ENCODE measurements around the gene EFCAB3. TPM values are rescaled to one million over a fixed set of nuclear protein-coding genes. Genes with fewer than 3 reads are reported as not detected.
"Not testable (repeated sequence)": the region's sequence is repeated elsewhere in the genome, so short reads cannot be mapped to it uniquely, and the experiment has no call there.

Gene EFCAB3
- polyA plus RNA-seq, 3 donors = not detected

DNA sequence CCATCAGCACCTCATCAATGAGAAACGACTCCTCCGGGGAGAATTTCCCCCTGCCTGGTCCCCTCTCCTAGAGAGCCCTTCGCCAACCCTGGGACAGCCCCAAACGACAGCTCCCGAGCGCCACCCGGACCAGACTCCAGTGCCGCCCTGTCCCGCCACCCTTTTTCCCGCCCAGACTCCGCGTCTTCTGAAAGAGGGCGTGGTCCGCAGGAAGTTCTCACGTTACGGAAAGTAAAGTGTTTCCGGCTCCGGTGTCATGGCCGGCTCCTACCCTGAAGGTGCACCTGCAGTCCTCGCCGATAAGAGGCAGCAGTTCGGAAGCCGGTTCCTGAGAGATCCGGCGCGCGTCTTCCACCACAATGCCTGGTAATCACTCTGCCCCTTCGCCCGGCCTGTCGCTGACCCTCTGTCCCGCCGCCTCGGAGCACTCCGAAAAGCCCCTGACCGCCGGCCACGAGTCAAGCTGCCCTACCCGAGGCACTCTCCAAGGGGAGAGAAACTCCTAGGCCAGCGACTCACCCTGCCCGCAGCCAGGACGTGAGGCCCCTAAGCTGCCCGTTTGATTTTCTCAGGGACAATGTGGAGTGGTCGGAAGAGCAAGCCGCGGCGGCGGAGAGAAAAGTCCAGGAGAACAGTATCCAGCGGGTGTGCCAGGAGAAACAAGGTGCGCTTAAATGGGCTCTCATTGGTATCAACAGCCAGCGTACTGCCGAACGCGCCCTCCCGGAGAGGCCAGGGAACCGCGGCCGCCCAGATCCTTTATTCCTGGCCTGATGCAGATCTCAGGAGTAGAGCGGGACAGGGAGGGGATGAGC, 43.5 kb downstream of the EFCAB3 start, which contains the start of gene METTL2A:
METTL2A (plus strand) TSS at position 251 of the 815 bp plus-strand sequence; CDS start at position 257, 6 bp downstream.
- DNase-seq = peak; percentile 55 to 70 (median 69)
- peak within 1 kb of the TSS; percentile 62 to 93 (median 76) for H3K27ac Mint-ChIP-seq
- H3K36me3 Mint-ChIP-seq = peaks cover 12 to 13% of the 10 kb centered on the region in 2 donors
- Histone ChIP-seq H3K9ac (ENCODE audit: insufficient read depth, low read length, poor library complexity, severe bottlenecking) (peak within 1 kb of the TSS; percentile 61), H2AFZ (ENCODE audit: insufficient read depth, low read depth, low read length, poor library complexity, severe bottlenecking) (peak within 1 kb of the TSS; percentile 86), H3K4me1 (ENCODE audit: control insufficient read depth in 1 of 2, insufficient read depth in 2 of 2, low read length in 2 of 2) (peaks cover 13 to 14% of the 10 kb centered on the region in 2 donors), H3K36me3 (replicated peaks in 1 of 2; ENCODE audit: control insufficient read depth in 1 of 2, insufficient read depth in 2 of 2, low read length in 2 of 2) (peaks cover 4 to 15% of the 10 kb centered on the region in 2 donors), H3K4me2 (replicated peaks; ENCODE audit: extremely low read depth, low read length, poor library complexity, severe bottlenecking) (peak within 1 kb of the TSS; percentile 74), H3K4me3 (replicated peaks in 1 of 3; ENCODE audit: low read depth in 2 of 3, low read length in 3 of 3) (peak within 1 kb of the TSS; percentile 54 to 84 (median 79)), H3K27ac (ENCODE audit: low read depth in 1 of 2, low read length in 2 of 2) (peak within 1 kb of the TSS; percentile 26 to 46)
- H3K79me2 ChIP-seq (ENCODE audit: insufficient read depth, low read length); H3K27me3 ChIP-seq (ENCODE audit: control insufficient read depth in 2 of 2, insufficient read depth in 2 of 2, low read length in 2 of 2); H3K9me3 ChIP-seq (replicated peaks in 1 of 2; ENCODE audit: control insufficient read depth in 1 of 2, insufficient read depth in 1 of 2, low read length in 2 of 2); H3K9me3 Mint-ChIP-seq; H3K27me3 Mint-ChIP-seq (ENCODE audit: low read depth in 3 of 3); H4K20me1 ChIP-seq (ENCODE audit: insufficient read depth, low read length); intact Hi-C loops (cut with micrococcal nuclease): not testable (repeated sequence)
- peaks cover 20% of the 10 kb centered on the region for H3K4me1 Mint-ChIP-seq
- H3K4me3 Mint-ChIP-seq = peak within 1 kb of the TSS; percentile 97 to 99
- WGBS (ENCODE audit: insufficient coverage) = under 1% methylated on average over 44 of the region's 58 CpGs
- TF ChIP-seq, protein P1, sequence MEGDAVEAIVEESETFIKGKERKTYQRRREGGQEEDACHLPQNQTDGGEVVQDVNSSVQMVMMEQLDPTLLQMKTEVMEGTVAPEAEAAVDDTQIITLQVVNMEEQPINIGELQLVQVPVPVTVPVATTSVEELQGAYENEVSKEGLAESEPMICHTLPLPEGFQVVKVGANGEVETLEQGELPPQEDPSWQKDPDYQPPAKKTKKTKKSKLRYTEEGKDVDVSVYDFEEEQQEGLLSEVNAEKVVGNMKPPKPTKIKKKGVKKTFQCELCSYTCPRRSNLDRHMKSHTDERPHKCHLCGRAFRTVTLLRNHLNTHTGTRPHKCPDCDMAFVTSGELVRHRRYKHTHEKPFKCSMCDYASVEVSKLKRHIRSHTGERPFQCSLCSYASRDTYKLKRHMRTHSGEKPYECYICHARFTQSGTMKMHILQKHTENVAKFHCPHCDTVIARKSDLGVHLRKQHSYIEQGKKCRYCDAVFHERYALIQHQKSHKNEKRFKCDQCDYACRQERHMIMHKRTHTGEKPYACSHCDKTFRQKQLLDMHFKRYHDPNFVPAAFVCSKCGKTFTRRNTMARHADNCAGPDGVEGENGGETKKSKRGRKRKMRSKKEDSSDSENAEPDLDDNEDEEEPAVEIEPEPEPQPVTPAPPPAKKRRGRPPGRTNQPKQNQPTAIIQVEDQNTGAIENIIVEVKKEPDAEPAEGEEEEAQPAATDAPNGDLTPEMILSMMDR (IDR thresholded peaks at IDR 0.05) = peak; percentile 36

DNA sequence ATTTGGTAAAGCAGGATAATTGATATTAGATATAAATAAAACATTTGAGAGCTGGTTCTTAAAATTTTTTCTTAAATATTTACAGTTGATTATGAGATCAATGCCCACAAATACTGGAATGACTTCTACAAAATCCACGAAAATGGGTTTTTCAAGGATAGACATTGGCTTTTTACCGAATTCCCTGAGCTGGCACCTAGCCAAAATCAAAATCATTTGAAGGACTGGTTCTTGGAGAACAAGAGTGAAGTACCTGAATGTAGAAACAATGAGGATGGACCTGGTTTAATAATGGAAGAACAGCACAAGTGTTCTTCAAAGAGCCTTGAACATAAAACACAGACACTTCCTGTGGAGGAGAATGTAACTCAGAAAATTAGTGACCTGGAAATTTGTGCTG, 45.9 kb downstream of the EFCAB3 start:
- H3K9me3 ChIP-seq (replicated peaks in 1 of 2; ENCODE audit: control insufficient read depth in 1 of 2, insufficient read depth in 1 of 2, low read length in 2 of 2); H2AFZ ChIP-seq (ENCODE audit: insufficient read depth, low read depth, low read length, poor library complexity, severe bottlenecking); H3K27me3 ChIP-seq (ENCODE audit: control insufficient read depth in 2 of 2, insufficient read depth in 2 of 2, low read length in 2 of 2); DNase-seq; H3K27me3 Mint-ChIP-seq (ENCODE audit: low read depth in 3 of 3); H3K4me2 ChIP-seq (replicated peaks; ENCODE audit: extremely low read depth, low read length, poor library complexity, severe bottlenecking); H3K27ac Mint-ChIP-seq; H3K79me2 ChIP-seq (ENCODE audit: insufficient read depth, low read length); intact Hi-C loops (cut with micrococcal nuclease); H4K20me1 ChIP-seq (ENCODE audit: insufficient read depth, low read length); H3K27ac ChIP-seq (ENCODE audit: low read depth in 1 of 2, low read length in 2 of 2); H3K9ac ChIP-seq (ENCODE audit: insufficient read depth, low read length, poor library complexity, severe bottlenecking); H3K4me3 Mint-ChIP-seq; H3K4me3 ChIP-seq (replicated peaks in 1 of 3; ENCODE audit: low read depth in 2 of 3, low read length in 3 of 3); H3K9me3 Mint-ChIP-seq: not testable (repeated sequence)
- Mint-ChIP-seq H3K4me1 (peaks cover 19% of the 10 kb centered on the region), H3K36me3 (peaks cover 19 to 23% of the 10 kb centered on the region in 2 donors)
- Histone ChIP-seq H3K4me1 (ENCODE audit: control insufficient read depth in 1 of 2, insufficient read depth in 2 of 2, low read length in 2 of 2) (peaks cover 13 to 14% of the 10 kb centered on the region in 2 donors), H3K36me3 (replicated peaks in 1 of 2; ENCODE audit: control insufficient read depth in 1 of 2, insufficient read depth in 2 of 2, low read length in 2 of 2) (peaks cover 4 to 17% of the 10 kb centered on the region in 2 donors)
- no CpG with 5 or more reads among the region's 2 CpGs for WGBS (ENCODE audit: insufficient coverage)

DNA sequence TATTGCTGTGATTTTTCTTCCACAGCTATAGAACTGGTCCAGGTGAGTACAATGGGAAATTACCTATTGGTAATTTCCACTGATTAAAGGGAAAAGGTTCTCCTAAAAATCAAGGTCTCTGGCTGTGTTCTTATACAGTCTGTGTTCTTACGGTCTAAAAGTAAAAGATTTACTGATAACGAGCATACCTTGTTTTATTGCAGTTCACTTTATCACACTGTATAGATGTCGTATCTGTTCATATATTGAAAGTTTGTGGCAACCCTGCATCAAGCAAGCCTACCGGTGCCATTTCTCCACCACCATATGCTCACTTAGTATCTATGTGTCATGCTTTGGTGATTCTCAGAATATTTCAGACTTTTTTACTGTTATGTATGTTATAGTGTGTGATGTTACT, 54.9 kb downstream of the EFCAB3 start:
- H3K4me1 Mint-ChIP-seq; H3K27me3 ChIP-seq (ENCODE audit: control insufficient read depth in 2 of 2, insufficient read depth in 2 of 2, low read length in 2 of 2); H3K27me3 Mint-ChIP-seq (ENCODE audit: low read depth in 3 of 3); H3K4me3 Mint-ChIP-seq; H3K9me3 ChIP-seq (replicated peaks in 1 of 2; ENCODE audit: control insufficient read depth in 1 of 2, insufficient read depth in 1 of 2, low read length in 2 of 2); H3K4me3 ChIP-seq (replicated peaks in 1 of 3; ENCODE audit: low read depth in 2 of 3, low read length in 3 of 3); H3K9me3 Mint-ChIP-seq; H3K79me2 ChIP-seq (ENCODE audit: insufficient read depth, low read length); H4K20me1 ChIP-seq (ENCODE audit: insufficient read depth, low read length); H3K27ac Mint-ChIP-seq; H3K4me1 ChIP-seq (ENCODE audit: control insufficient read depth in 1 of 2, insufficient read depth in 2 of 2, low read length in 2 of 2); intact Hi-C loops (cut with micrococcal nuclease); DNase-seq; H3K27ac ChIP-seq (ENCODE audit: low read depth in 1 of 2, low read length in 2 of 2); H3K4me2 ChIP-seq (replicated peaks; ENCODE audit: extremely low read depth, low read length, poor library complexity, severe bottlenecking); H2AFZ ChIP-seq (ENCODE audit: insufficient read depth, low read depth, low read length, poor library complexity, severe bottlenecking); H3K9ac ChIP-seq (ENCODE audit: insufficient read depth, low read length, poor library complexity, severe bottlenecking): not testable (repeated sequence)
- WGBS (ENCODE audit: insufficient coverage) = no CpG with 5 or more reads among the region's 4 CpGs
- peaks cover 31 to 38% of the 10 kb centered on the region in 2 donors for H3K36me3 Mint-ChIP-seq
- peaks cover 3 to 16% of the 10 kb centered on the region in 2 donors for H3K36me3 ChIP-seq (replicated peaks in 1 of 2; ENCODE audit: control insufficient read depth in 1 of 2, insufficient read depth in 2 of 2, low read length in 2 of 2)

- H2AFZ ChIP-seq (ENCODE audit: insufficient read depth, low read depth, low read length, poor library complexity, severe bottlenecking); H3K4me1 Mint-ChIP-seq; H3K27ac ChIP-seq (ENCODE audit: low read depth in 1 of 2, low read length in 2 of 2); intact Hi-C loops (cut with micrococcal nuclease); H3K4me1 ChIP-seq (ENCODE audit: control insufficient read depth in 1 of 2, insufficient read depth in 2 of 2, low read length in 2 of 2); H3K27me3 ChIP-seq (ENCODE audit: control insufficient read depth in 2 of 2, insufficient read depth in 2 of 2, low read length in 2 of 2); H3K4me2 ChIP-seq (replicated peaks; ENCODE audit: extremely low read depth, low read length, poor library complexity, severe bottlenecking); DNase-seq; H3K4me3 ChIP-seq (replicated peaks in 1 of 3; ENCODE audit: low read depth in 2 of 3, low read length in 3 of 3); H3K9me3 Mint-ChIP-seq; H3K9me3 ChIP-seq (replicated peaks in 1 of 2; ENCODE audit: control insufficient read depth in 1 of 2, insufficient read depth in 1 of 2, low read length in 2 of 2); H3K27me3 Mint-ChIP-seq (ENCODE audit: low read depth in 3 of 3); H3K9ac ChIP-seq (ENCODE audit: insufficient read depth, low read length, poor library complexity, severe bottlenecking); H4K20me1 ChIP-seq (ENCODE audit: insufficient read depth, low read length); H3K4me3 Mint-ChIP-seq; H3K79me2 ChIP-seq (ENCODE audit: insufficient read depth, low read length); H3K27ac Mint-ChIP-seq: not testable (repeated sequence)
- peaks cover 44 to 65% of the 10 kb centered on the region in 2 donors for H3K36me3 Mint-ChIP-seq
- H3K36me3 ChIP-seq (replicated peaks in 1 of 2; ENCODE audit: control insufficient read depth in 1 of 2, insufficient read depth in 2 of 2, low read length in 2 of 2) = peaks cover 18 to 51% of the 10 kb centered on the region in 2 donors
- no CpG with 5 or more reads among the region's 6 CpGs for WGBS (ENCODE audit: insufficient coverage)
These were observed 60.8 kb downstream of the EFCAB3 start for GRCh38 chr17:62441181-62441580.
